Sigmoid colon (tissue), 7 donors: ENCODE data around the gene TMEM53. TPM values are rescaled to one million over a fixed set of nuclear protein-coding genes. Genes with fewer than 3 reads are reported as not detected.

Source experiments
- DNase-seq: peaks from one replicate; pipeline ENCODE4 v3.0.0-alpha.2; 2019
- H3K27ac ChIP-seq, 4 donors: fragments of 200-600 bp; sonication (generic); one replicate each; pipeline ENCODE4 v1.5.1; 2016 to 2019; ENCODE audit warnings: mild to moderate bottlenecking in 1 of 4
- H3K27me3 ChIP-seq, 3 donors: fragments of 200-600 bp; sonication (generic); one replicate each; pipeline ENCODE4 v1.5.1; 2019; ENCODE audit warnings: mild to moderate bottlenecking in 1 of 3
- H3K36me3 ChIP-seq, 4 donors: fragments of 200-600 bp; sonication (generic); one replicate each; pipeline ENCODE4 v1.5.1; 2016 to 2019
- H3K4me1 ChIP-seq, 4 donors: fragments of 200-600 bp; sonication (generic); one replicate each; pipeline ENCODE4 v1.5.1; 2017 to 2019
- H3K4me3 ChIP-seq, 4 donors: fragments of 200-600 bp; sonication (generic); one replicate each; pipeline ENCODE4 v1.5.1; 2017 to 2019; ENCODE audit warnings: mild to moderate bottlenecking in 2 of 4, moderate library complexity in 1 of 4
- H3K9me3 ChIP-seq, 4 donors: fragments of 200-600 bp in 3 of 4; sonication (generic) in 3 of 4; one replicate each; pipeline versions ENCODE4 v1.5.1 to v1.6.1; 2013 to 2019
- EP300 ChIP-seq, 4 donors: sonication (generic); formaldehyde crosslinking; IDR thresholded peaks; one replicate each; pipeline ENCODE4 v1.6.1; 2017; ENCODE audit warnings: antibody characterized with exemption in 4 of 4
- POLR2A ChIP-seq, 2 donors: fragments of 450-650 bp; IDR thresholded peaks; one replicate each; pipeline ENCODE4 v1.6.1; 2016; ENCODE audit warnings: antibody characterized with exemption in 2 of 2, mild to moderate bottlenecking in 2 of 2, moderate library complexity in 2 of 2
- POLR2AphosphoS5 ChIP-seq, 4 donors: sonication (generic); formaldehyde crosslinking; IDR thresholded peaks; one replicate each; pipeline ENCODE4 v1.6.1; 2017; ENCODE audit warnings: antibody characterized with exemption in 4 of 4
- WGBS, 2 donors: extraction: QIAGEN DNeasy Blood & Tissue Kit; methylation state at CpG; one replicate each; pipeline ENCODE4 v1.1.7; 2013; 5-methylcytosine and 5-hydroxymethylcytosine counted together
- intact Hi-C: fragments of 100-400 bp; cut with DNase I; formaldehyde crosslinking; loops from one replicate; pipeline ENCODE4 v1.15.1; 2023
- polyA plus RNA-seq, 3 donors: library from polyadenylated mRNA; stranded (reverse); fragments of 200-250 nt; gene quantifications; one replicate each; pipeline ENCODE4 v1.2.3, GENCODE V29; 2013
- total RNA-seq, 4 donors: library from RNA; depleted of rRNA; stranded (reverse); fragments of >200 nt; gene quantifications; one replicate each; pipeline ENCODE4 v1.1.0, GENCODE V29; 2016
- TF ChIP-seq, protein P1 (sequence below), 4 experiments: fragments of 450-650 bp in 3 of 4; fragments of 200-600 bp in 1 of 4; IDR thresholded peaks; one replicate each; pipeline ENCODE4 v1.5.1; 2016 to 2019; ENCODE audit warnings: antibody characterized with exemption in 4 of 4, mild to moderate bottlenecking in 3 of 4, moderate library complexity in 2 of 4
- donor health status: healthy with polysubstance abuse.
- donor health status: Bipolar disorder and iron deficiency.
- donor health status: healthy.

The TMEM53 gene
- total and polyA plus RNA-seq, 7 donors: 1.7 to 29.7 (median 5.6) TPM

DNA sequence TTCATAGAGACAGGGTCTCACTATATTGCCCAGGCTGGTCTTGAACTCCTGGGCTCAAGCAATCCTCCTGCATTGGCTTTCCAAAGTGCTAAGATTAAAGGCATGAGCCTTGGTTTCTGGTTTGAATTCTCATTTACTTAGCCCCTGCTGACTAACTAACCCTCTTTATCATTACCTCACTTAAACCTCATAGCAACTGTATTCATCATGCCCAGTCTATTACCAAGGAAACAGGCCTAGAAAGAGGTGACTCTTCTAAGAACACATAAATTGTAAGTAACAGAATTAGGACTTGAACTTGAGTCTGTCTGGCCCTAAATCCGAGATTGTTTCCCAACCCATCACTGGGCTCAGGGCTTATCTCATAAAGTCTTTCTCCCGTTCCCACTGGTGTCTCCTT is 44.2 kb downstream of the TMEM53 start:
- no peak for DNase-seq
- TF ChIP-seq, protein P1, sequence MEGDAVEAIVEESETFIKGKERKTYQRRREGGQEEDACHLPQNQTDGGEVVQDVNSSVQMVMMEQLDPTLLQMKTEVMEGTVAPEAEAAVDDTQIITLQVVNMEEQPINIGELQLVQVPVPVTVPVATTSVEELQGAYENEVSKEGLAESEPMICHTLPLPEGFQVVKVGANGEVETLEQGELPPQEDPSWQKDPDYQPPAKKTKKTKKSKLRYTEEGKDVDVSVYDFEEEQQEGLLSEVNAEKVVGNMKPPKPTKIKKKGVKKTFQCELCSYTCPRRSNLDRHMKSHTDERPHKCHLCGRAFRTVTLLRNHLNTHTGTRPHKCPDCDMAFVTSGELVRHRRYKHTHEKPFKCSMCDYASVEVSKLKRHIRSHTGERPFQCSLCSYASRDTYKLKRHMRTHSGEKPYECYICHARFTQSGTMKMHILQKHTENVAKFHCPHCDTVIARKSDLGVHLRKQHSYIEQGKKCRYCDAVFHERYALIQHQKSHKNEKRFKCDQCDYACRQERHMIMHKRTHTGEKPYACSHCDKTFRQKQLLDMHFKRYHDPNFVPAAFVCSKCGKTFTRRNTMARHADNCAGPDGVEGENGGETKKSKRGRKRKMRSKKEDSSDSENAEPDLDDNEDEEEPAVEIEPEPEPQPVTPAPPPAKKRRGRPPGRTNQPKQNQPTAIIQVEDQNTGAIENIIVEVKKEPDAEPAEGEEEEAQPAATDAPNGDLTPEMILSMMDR (IDR thresholded peaks at IDR 0.05): no peak
- no peak for TF ChIP-seq POLR2AphosphoS5 (IDR thresholded peaks at IDR 0.05)
- TF ChIP-seq EP300 (IDR thresholded peaks at IDR 0.05): no peak
- no peak for TF ChIP-seq POLR2A (IDR thresholded peaks at IDR 0.05)
- WGBS, 2 donors: 94 to 95% methylated on average over 2 of the region's 2 CpGs
- H3K4me3 ChIP-seq: no peak overlapping the region
- no peak overlapping the region for H3K27ac ChIP-seq
- no peaks in the 10 kb centered on the region for H3K9me3 ChIP-seq
- H3K27me3 ChIP-seq: no peaks in the 10 kb centered on the region
- peaks cover 0 to 34% (median 29%) of the 10 kb centered on the region in 4 donors for H3K4me1 ChIP-seq
- peaks cover 0 to 12% (median 2%) of the 10 kb centered on the region in 4 donors for H3K36me3 ChIP-seq
- intact Hi-C loops: no loop called here

DNA sequence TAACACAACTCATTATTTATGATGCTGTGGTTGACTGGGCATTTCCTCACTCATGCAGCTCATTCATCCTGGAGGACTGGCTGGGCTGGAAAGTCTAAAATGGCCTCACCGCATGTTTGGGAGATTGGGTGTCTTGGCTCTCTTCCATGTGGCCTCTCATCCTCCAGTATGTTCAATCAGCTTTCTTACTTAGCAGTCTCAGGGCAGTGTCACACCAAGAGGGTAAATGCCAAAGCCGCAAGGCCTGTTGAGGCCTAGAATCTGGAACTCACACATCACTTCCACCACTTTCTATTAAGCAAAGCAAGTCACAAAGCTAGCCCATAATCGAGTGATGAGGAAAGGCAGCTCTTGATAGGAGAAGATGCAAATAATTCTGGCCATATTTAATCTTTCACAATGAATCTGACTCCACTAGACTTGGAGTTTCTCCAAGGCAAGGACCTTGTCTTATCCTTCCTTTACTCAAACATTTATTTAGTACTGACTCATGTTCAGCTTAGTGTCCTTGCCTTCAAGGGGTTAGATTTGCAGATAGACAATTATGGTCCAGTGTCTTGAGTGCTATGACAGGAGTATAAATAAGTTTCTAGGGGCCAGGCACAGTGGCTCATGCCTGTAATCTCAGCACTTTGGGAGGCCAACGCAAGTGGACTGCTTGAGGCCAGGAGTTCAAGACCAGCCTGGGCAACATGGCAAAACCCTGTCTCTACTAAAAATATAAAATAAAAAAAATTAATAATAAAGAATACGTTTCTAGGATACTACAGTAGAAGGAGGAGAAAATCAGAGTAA is 45.1 kb downstream of the TMEM53 start:
- Histone ChIP-seq H3K27me3 (no peaks in the 10 kb centered on the region), H3K9me3 (no peaks in the 10 kb centered on the region), H3K4me3 (no peak overlapping the region), H3K36me3 (peaks cover 0 to 5% (median 0%) of the 10 kb centered on the region in 4 donors), H3K4me1 (peaks cover 0 to 24% (median 20%) of the 10 kb centered on the region in 4 donors), H3K27ac (no peak overlapping the region)
- DNase-seq: no peak
- no peak for TF ChIP-seq POLR2AphosphoS5 (IDR thresholded peaks at IDR 0.05)
- no peak for TF ChIP-seq EP300 (IDR thresholded peaks at IDR 0.05)
- TF ChIP-seq, protein P1 (IDR thresholded peaks at IDR 0.05): no peak
- 90 to 94% methylated on average over 5 of the region's 5 CpGs for WGBS, 2 donors
- intact Hi-C loops: no loop called here

DNA sequence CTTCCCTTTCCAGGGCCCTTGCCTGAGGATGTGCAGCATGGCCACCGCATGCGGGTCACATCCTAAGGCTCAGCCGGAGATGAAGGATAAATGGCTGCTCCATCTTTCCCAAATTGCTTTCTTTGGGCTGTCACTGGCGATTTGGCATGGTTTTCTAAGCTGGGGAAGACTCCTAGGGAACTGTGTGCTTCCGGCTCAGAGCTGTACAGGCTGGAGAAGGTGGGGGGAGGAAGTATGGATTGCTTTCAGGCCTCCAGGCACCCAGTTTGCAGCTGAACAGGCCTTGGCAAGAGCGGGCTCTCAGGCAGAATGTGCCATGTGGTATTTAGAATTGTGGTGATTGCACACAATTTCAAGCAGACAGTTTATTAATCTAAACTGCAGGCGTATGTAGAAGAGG is 48.9 kb downstream of the TMEM53 start:
- Histone ChIP-seq H3K27me3 (no peaks in the 10 kb centered on the region), H3K9me3 (no peaks in the 10 kb centered on the region), H3K4me3 (no peak overlapping the region), H3K36me3 (no peaks in the 10 kb centered on the region), H3K27ac (no peak overlapping the region), H3K4me1 (no peaks in the 10 kb centered on the region)
- no peak for DNase-seq
- intact Hi-C loops: no loop called here
- no peak for TF ChIP-seq POLR2A (IDR thresholded peaks at IDR 0.05)
- WGBS, 2 donors: 91 to 92% methylated on average over 7 of the region's 7 CpGs

DNA sequence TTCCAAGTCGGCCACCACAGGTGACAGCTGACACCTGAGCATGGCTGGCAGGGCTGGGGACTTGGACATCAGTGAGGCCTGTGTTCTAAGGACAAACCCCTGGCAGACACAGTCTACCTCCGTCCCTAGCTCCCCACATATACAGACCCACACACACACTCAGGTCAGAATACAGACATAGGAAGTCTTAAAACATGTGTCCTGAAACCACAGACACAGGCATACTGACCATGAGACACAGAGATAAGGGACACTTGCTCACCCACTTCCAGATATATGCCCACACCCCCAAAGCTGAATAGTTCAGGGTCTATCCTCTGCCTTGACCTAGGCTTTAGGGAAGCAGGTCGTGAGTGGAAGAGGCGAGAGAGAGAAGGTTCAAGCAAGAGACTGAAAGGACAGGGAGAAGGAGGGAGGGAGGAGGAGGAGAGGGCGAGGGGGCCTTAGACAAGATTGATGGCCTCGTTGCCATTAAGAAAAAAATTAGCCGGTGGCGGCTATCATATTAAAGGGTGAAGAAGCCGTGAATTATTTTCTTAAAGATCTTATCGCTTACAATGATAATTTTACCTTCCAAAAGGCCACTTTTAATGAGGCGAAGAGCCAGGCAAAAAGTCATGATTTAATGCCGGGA is 49.9 kb downstream of the TMEM53 start:
- peaks cover 0 to 6% (median 3%) of the 10 kb centered on the region in 4 donors for H3K4me1 ChIP-seq
- DNase-seq: no peak
- intact Hi-C loops: no loop called here
- no peaks in the 10 kb centered on the region for H3K27me3 ChIP-seq
- TF ChIP-seq EP300 (IDR thresholded peaks at IDR 0.05) (no peak), POLR2AphosphoS5 (IDR thresholded peaks at IDR 0.05) (no peak), POLR2A (IDR thresholded peaks at IDR 0.05) (no peak)
- TF ChIP-seq, protein P1 (IDR thresholded peaks at IDR 0.05): no peak
- no peaks in the 10 kb centered on the region for H3K36me3 ChIP-seq
- H3K27ac ChIP-seq: no peak overlapping the region
- H3K9me3 ChIP-seq: no peaks in the 10 kb centered on the region
- WGBS, 2 donors: 85 to 90% methylated on average over 12 of the region's 12 CpGs
- H3K4me3 ChIP-seq: no peak overlapping the region

DNA sequence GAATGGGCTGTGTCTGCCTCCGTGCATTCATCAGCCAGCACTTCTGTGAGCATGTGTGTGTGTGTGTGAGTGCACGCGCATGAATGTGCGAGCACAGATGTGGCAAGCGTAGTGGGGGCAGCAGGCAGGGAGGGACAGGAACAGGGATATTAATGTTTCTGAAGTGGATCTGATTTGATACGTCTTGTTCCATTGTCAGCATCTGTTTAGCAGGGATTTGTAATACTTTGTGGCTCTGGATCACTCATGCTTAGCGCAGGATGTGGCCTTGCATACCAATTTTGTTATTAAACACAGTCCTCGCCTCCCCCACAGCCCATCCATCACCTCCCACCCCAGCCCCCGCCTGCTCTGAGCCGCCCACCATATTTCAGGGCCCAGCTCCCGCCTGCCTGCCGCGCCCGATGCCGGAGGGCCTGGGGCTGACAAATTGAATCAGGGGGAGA is 52.4 kb downstream of the TMEM53 start:
- WGBS, 2 donors: 93 to 96% methylated on average over 15 of the region's 15 CpGs
- peaks cover 0 to 3% (median 0%) of the 10 kb centered on the region in 3 donors for H3K27me3 ChIP-seq
- H3K4me1 ChIP-seq: peaks cover 0 to 31% (median 15%) of the 10 kb centered on the region in 4 donors
- TF ChIP-seq POLR2AphosphoS5 (IDR thresholded peaks at IDR 0.05) (no peak), EP300 (IDR thresholded peaks at IDR 0.05) (no peak), POLR2A (IDR thresholded peaks at IDR 0.05) (no peak)
- TF ChIP-seq, protein P1 (IDR thresholded peaks at IDR 0.05): no peak
- intact Hi-C loops: no loop called here
- H3K9me3 ChIP-seq: no peaks in the 10 kb centered on the region
- H3K27ac ChIP-seq: no peak overlapping the region
- H3K36me3 ChIP-seq: no peaks in the 10 kb centered on the region
- DNase-seq: no peak
- no peak overlapping the region for H3K4me3 ChIP-seq
